Left lung (tissue), 10 donors: Measurements from ENCODE around the gene ASTL. TPM values are rescaled to one million over a fixed set of nuclear protein-coding genes. Genes with fewer than 3 reads are reported as not detected.
A peak's percentile ranks its signal among the peaks of the same experiment; 100 is the strongest.
"Not testable (repeated sequence)": the region's sequence is repeated elsewhere in the genome, so short reads cannot be mapped to it uniquely, and the experiment has no call there.

Experiments used
- ATAC-seq: fragments of 200-7000 bp; cut with Tn5 transposase; one replicate; pipeline ENCODE4 v1.9.1; 2020; ENCODE audit warnings: moderate library complexity
- DNase-seq, 4 donors: peaks; one replicate each; pipeline ENCODE4 v3.0.0-alpha.2; 2013 to 2020
- H3K27ac ChIP-seq, 2 donors: fragments of 200-600 bp; sonication (generic) in 1 of 2; one replicate each; pipeline versions ENCODE4 v1.5.0 to v1.8.0; 2020 to 2021
- H3K27me3 ChIP-seq, 2 donors: fragments of 200-600 bp; sonication (generic) in 1 of 2; one replicate each; pipeline versions ENCODE4 v1.5.0 to v1.8.0; 2020 to 2021
- H3K36me3 ChIP-seq, 2 donors: fragments of 200-600 bp; sonication (generic) in 1 of 2; one replicate each; pipeline versions ENCODE4 v1.5.0 to v1.8.0; 2020 to 2021
- H3K4me1 ChIP-seq, 2 donors: fragments of 200-600 bp; one replicate each; pipeline ENCODE4 v1.8.0; 2021
- H3K4me3 ChIP-seq, 2 donors: fragments of 200-600 bp; sonication (generic) in 1 of 2; one replicate each; pipeline versions ENCODE4 v1.5.0 to v1.8.0; 2020 to 2021; ENCODE audit warnings: mild to moderate bottlenecking in 1 of 2
- H3K9me3 ChIP-seq, 2 donors: fragments of 200-600 bp; sonication (generic) in 1 of 2; one replicate each; pipeline versions ENCODE4 v1.5.0 to v1.8.0; 2020 to 2021
- CTCF ChIP-seq, 2 donors: fragments of 200-600 bp; sonication (generic) in 1 of 2; IDR thresholded peaks; one replicate each; pipeline versions ENCODE4 v1.5.0 to v1.8.0; 2021; ENCODE audit warnings: antibody characterized with exemption in 2 of 2
- intact Hi-C, 2 donors: fragments of 100-400 bp; cut with DNase I; formaldehyde crosslinking; loops; one replicate each; pipeline versions ENCODE4 v1.11.2 to v1.14.2; 2022
- polyA plus RNA-seq, 6 donors: library from polyadenylated mRNA; unstranded; fragments of 120-200 nt; gene quantifications; one replicate each; pipeline ENCODE4 v1.2.1, GENCODE V29; 2013; ENCODE audit not compliant: insufficient read length in 6 of 6
- total RNA-seq, 2 donors: library from RNA; stranded (reverse); fragmentation: NEBNext Ultra II Directional; extraction: Animal tissue kit (Norgen Biotek cat#: 25700); gene quantifications; one replicate each; pipeline ENCODE4 v1.2.1, GENCODE V29; 2021
- donor health status: DM: no; HTN: yes; CAD: no.
- donor health status: DM: no; HTN: no; CAD: no.

The ASTL gene
- total and polyA plus RNA-seq, 8 donors, result 0.11 to 0.30 (median 0.21) TPM; not detected in 3

- ATAC-seq (peak; percentile 29), DNase-seq (no peak)
- Histone ChIP-seq H3K4me3 (no peak overlapping the region), H3K36me3 (no peaks in the 10 kb centered on the region), H3K4me1 (no peaks in the 10 kb centered on the region), H3K27me3 (no peaks in the 10 kb centered on the region), H3K27ac (no peak overlapping the region), H3K9me3 (peaks cover 0 to under 1% of the 10 kb centered on the region in 2 donors)
- intact Hi-C loops, result no loop called here
- no peak for TF ChIP-seq CTCF (IDR thresholded peaks at IDR 0.05)
These were observed 26.3 kb upstream of the ASTL start for GRCh38 chr2:96164459-96165184.

- Histone ChIP-seq H3K4me3 (no peak overlapping the region), H3K27ac (no peak overlapping the region), H3K27me3 (no peaks in the 10 kb centered on the region), H3K36me3 (no peaks in the 10 kb centered on the region), H3K9me3 (no peaks in the 10 kb centered on the region), H3K4me1 (no peaks in the 10 kb centered on the region)
- intact Hi-C loops, result no loop called here
- no peak for TF ChIP-seq CTCF (IDR thresholded peaks at IDR 0.05)
- ATAC-seq (no peak), DNase-seq (peak in 1 of 4 donors; percentile 19)
These were observed 25.6 kb upstream of the ASTL start for GRCh38 chr2:96163768-96164429.

- Histone ChIP-seq H3K27ac (no peak overlapping the region), H3K9me3 (no peaks in the 10 kb centered on the region), H3K4me1 (no peaks in the 10 kb centered on the region), H3K27me3 (peaks cover 0 to 3% of the 10 kb centered on the region in 2 donors), H3K36me3 (no peaks in the 10 kb centered on the region), H3K4me3 (no peak overlapping the region)
- DNase-seq, result no peak
- no peak for ATAC-seq
- intact Hi-C loops, result no loop called here
- TF ChIP-seq CTCF (IDR thresholded peaks at IDR 0.05), result no peak
These were observed 25.1 kb upstream of the ASTL start for GRCh38 chr2:96163415-96163767.

GRCh38 chr2:96161898-96162297 lies 23.6 kb upstream of the ASTL start:
- intact Hi-C loops, result no loop called here
- no peak for ATAC-seq
- Histone ChIP-seq H3K4me3 (no peak overlapping the region), H3K27me3 (peaks cover 0 to 13% of the 10 kb centered on the region in 2 donors), H3K27ac (no peak overlapping the region), H3K4me1 (peaks cover 0 to 8% of the 10 kb centered on the region in 2 donors), H3K9me3 (no peaks in the 10 kb centered on the region), H3K36me3 (no peaks in the 10 kb centered on the region)
- no peak for DNase-seq
- TF ChIP-seq CTCF (IDR thresholded peaks at IDR 0.05), result no peak

GRCh38 chr2:96160366-96160765 lies 22.1 kb upstream of the ASTL start:
- H3K4me3 ChIP-seq, H3K27ac ChIP-seq, ATAC-seq, H3K36me3 ChIP-seq, DNase-seq, intact Hi-C loops, H3K4me1 ChIP-seq, H3K9me3 ChIP-seq: not testable (repeated sequence)
- H3K27me3 ChIP-seq, result peaks cover 0 to 13% of the 10 kb centered on the region in 2 donors
